HepG2 (cell line): ENCODE measurements around the gene CFAP90. TPM values are rescaled to one million over a fixed set of nuclear protein-coding genes. Genes with fewer than 3 reads are reported as not detected.

Source experiments
- ARNT2 ChIP-seq: sonication (generic); formaldehyde crosslinking; IDR thresholded peaks from 2 replicates; pipeline ENCODE4 v1.8.0; 2022; ENCODE audit warnings: mild to moderate bottlenecking, low read depth, missing genetic modification reagents, moderate library complexity
- BRCA1 ChIP-seq: sonication (generic); formaldehyde crosslinking; IDR thresholded peaks from 2 replicates; pipeline ENCODE4 v1.4.0; 2020; ENCODE audit warnings: missing genetic modification reagents
- E2F2 ChIP-seq: sonication (generic); formaldehyde crosslinking; IDR thresholded peaks from 2 replicates; pipeline ENCODE4 v1.4.0; 2020; ENCODE audit warnings: missing genetic modification reagents, borderline replicate concordance
- ELF3 ChIP-seq: IDR thresholded peaks from 2 replicates; pipeline ENCODE4 v1.6.1; 2016; ENCODE audit warnings: missing genetic modification reagents, missing compliant biosample characterization
- ESRRA ChIP-seq: sonication (generic); formaldehyde crosslinking; IDR thresholded peaks from 2 replicates; pipeline ENCODE4 v1.5.1; 2020; ENCODE audit warnings: mild to moderate bottlenecking, low read depth, missing genetic modification reagents
- GTF3A ChIP-seq: sonication (generic); formaldehyde crosslinking; conservative IDR thresholded peaks from 2 replicates; pipeline ENCODE4 v1.4.0; 2020; ENCODE audit warnings: mild to moderate bottlenecking, missing genetic modification reagents
- MAFG ChIP-seq: sonication (generic); formaldehyde crosslinking; IDR thresholded peaks from 2 replicates; pipeline ENCODE4 v1.5.1; 2020; ENCODE audit warnings: mild to moderate bottlenecking, missing genetic modification reagents
- MATR3 ChIP-seq: sonication (generic); formaldehyde crosslinking; IDR thresholded peaks from 2 replicates; pipeline ENCODE4 v1.4.0; 2020; ENCODE audit warnings: missing genetic modification reagents
- MBD4 ChIP-seq: IDR thresholded peaks from 2 replicates; pipeline ENCODE4 v1.6.1; 2012; ENCODE audit warnings: low read length, inconsistent platforms, borderline replicate concordance
- MXD1 ChIP-seq: sonication (generic); formaldehyde crosslinking; IDR thresholded peaks from 2 replicates; pipeline ENCODE4 v1.4.0; 2020; ENCODE audit warnings: mild to moderate bottlenecking, missing genetic modification reagents
- PAX8 ChIP-seq: sonication (generic); formaldehyde crosslinking; IDR thresholded peaks from 2 replicates; pipeline ENCODE4 v1.8.0; 2022; ENCODE audit warnings: mild to moderate bottlenecking, missing genetic modification reagents, borderline replicate concordance
- RBAK ChIP-seq: sonication (generic); formaldehyde crosslinking; IDR thresholded peaks from 2 replicates; pipeline ENCODE4 v1.5.1; 2020; ENCODE audit warnings: mild to moderate bottlenecking, missing genetic modification reagents
- ZBTB37 ChIP-seq: sonication (generic); formaldehyde crosslinking; IDR thresholded peaks from 2 replicates; pipeline ENCODE4 v1.4.0; 2020; ENCODE audit warnings: mild to moderate bottlenecking, missing genetic modification reagents
- ZFP36 ChIP-seq: fragments of 150-350 bp; IDR thresholded peaks from 2 replicates; pipeline ENCODE4 v1.6.1; 2018; ENCODE audit warnings: borderline replicate concordance, low read length, low read depth; ENCODE audit not compliant: partially characterized antibody
- polyA plus RNA-seq, 8 experiments: library from polyadenylated mRNA; depleted of rRNA in 3 of 8; stranded (reverse) in 7 of 8; unstranded in 1 of 8; fragments of >200 nt; fragmentation: Illumina TruSeq in 4 of 8; extraction: Trizol in 4 of 8; gene quantifications; 2 replicates each; pipeline versions ENCODE4 v1.2.1 to v1.2.3, GENCODE V29; 2011 to 2016; ENCODE audit warnings: low read depth in 4 of 8, missing spikeins in 1 of 8, mixed read lengths in 1 of 8; ENCODE audit not compliant: insufficient read depth in 1 of 8
- total RNA-seq, 5 experiments: library from RNA; depleted of rRNA; stranded (reverse); fragments of >200 nt; fragmentation: Illumina TruSeq; extraction: Trizol; gene quantifications; 2 replicates each; pipeline ENCODE4 v1.2.3, GENCODE V29; 2016; ENCODE audit warnings: low read depth in 1 of 5
- TF ChIP-seq, protein P1 (sequence below): sonication (generic); formaldehyde crosslinking; IDR thresholded peaks from 2 replicates; pipeline ENCODE4 v1.4.0; 2020; ENCODE audit warnings: mild to moderate bottlenecking, missing genetic modification reagents
- TF ChIP-seq, protein P2 (sequence below): sonication (generic); formaldehyde crosslinking; IDR thresholded peaks from 2 replicates; pipeline ENCODE4 v1.4.0; 2020; ENCODE audit warnings: missing genetic modification reagents, borderline replicate concordance
- TF ChIP-seq, protein P3 (sequence below): sonication (generic); formaldehyde crosslinking; IDR thresholded peaks from 2 replicates; pipeline ENCODE4 v1.4.0; 2020; ENCODE audit warnings: missing genetic modification reagents
- TF ChIP-seq, protein P4 (sequence below): conservative IDR thresholded peaks from 2 replicates; pipeline ENCODE4 v1.6.1; 2018; ENCODE audit warnings: missing genetic modification reagents

Gene CFAP90
- total and polyA plus RNA-seq, 2 of the 13 experiments (the other 11 are each of a cell fraction or from before 2014, with no cell fraction given): 0.11 TPM; not detected in 1

- TF ChIP-seq, protein P1, sequence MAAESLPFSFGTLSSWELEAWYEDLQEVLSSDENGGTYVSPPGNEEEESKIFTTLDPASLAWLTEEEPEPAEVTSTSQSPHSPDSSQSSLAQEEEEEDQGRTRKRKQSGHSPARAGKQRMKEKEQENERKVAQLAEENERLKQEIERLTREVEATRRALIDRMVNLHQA (CRISPR knock-in tag): no peak
- TF ChIP-seq MXD1 (CRISPR knock-in tag): peak; percentile 80; the same call in 1 of the 2 replicates
- TF ChIP-seq, protein P2, sequence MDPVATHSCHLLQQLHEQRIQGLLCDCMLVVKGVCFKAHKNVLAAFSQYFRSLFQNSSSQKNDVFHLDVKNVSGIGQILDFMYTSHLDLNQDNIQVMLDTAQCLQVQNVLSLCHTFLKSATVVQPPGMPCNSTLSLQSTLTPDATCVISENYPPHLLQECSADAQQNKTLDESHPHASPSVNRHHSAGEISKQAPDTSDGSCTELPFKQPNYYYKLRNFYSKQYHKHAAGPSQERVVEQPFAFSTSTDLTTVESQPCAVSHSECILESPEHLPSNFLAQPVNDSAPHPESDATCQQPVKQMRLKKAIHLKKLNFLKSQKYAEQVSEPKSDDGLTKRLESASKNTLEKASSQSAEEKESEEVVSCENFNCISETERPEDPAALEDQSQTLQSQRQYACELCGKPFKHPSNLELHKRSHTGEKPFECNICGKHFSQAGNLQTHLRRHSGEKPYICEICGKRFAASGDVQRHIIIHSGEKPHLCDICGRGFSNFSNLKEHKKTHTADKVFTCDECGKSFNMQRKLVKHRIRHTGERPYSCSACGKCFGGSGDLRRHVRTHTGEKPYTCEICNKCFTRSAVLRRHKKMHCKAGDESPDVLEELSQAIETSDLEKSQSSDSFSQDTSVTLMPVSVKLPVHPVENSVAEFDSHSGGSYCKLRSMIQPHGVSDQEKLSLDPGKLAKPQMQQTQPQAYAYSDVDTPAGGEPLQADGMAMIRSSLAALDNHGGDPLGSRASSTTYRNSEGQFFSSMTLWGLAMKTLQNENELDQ (CRISPR knock-in tag): no peak
- TF ChIP-seq, protein P3, sequence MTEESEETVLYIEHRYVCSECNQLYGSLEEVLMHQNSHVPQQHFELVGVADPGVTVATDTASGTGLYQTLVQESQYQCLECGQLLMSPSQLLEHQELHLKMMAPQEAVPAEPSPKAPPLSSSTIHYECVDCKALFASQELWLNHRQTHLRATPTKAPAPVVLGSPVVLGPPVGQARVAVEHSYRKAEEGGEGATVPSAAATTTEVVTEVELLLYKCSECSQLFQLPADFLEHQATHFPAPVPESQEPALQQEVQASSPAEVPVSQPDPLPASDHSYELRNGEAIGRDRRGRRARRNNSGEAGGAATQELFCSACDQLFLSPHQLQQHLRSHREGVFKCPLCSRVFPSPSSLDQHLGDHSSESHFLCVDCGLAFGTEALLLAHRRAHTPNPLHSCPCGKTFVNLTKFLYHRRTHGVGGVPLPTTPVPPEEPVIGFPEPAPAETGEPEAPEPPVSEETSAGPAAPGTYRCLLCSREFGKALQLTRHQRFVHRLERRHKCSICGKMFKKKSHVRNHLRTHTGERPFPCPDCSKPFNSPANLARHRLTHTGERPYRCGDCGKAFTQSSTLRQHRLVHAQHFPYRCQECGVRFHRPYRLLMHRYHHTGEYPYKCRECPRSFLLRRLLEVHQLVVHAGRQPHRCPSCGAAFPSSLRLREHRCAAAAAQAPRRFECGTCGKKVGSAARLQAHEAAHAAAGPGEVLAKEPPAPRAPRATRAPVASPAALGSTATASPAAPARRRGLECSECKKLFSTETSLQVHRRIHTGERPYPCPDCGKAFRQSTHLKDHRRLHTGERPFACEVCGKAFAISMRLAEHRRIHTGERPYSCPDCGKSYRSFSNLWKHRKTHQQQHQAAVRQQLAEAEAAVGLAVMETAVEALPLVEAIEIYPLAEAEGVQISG: peak; percentile 36; the same call in 1 of the 2 replicates
- peak; percentile 49; the same call in 1 of the 2 replicates for TF ChIP-seq ARNT2 (CRISPR knock-in tag)
- TF ChIP-seq, protein P4, sequence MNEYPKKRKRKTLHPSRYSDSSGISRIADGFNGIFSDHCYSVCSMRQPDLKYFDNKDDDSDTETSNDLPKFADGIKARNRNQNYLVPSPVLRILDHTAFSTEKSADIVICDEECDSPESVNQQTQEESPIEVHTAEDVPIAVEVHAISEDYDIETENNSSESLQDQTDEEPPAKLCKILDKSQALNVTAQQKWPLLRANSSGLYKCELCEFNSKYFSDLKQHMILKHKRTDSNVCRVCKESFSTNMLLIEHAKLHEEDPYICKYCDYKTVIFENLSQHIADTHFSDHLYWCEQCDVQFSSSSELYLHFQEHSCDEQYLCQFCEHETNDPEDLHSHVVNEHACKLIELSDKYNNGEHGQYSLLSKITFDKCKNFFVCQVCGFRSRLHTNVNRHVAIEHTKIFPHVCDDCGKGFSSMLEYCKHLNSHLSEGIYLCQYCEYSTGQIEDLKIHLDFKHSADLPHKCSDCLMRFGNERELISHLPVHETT (CRISPR knock-in tag): no peak; the same call in 1 of the 2 replicates
- no peak for TF ChIP-seq RBAK (CRISPR knock-in tag)
- no peak for TF ChIP-seq MATR3 (CRISPR knock-in tag)
- TF ChIP-seq ZFP36: no peak
- no peak for TF ChIP-seq MBD4
- TF ChIP-seq GTF3A (CRISPR knock-in tag): no peak
- TF ChIP-seq ELF3: no peak; the same call in 1 of the 2 replicates
- no peak for TF ChIP-seq PAX8 (CRISPR knock-in tag)
- TF ChIP-seq ESRRA: peak; percentile 76; the same call in 1 of the 2 replicates
- 0 out of 2 replicates have a peak, but pooled peaks have one; percentile 54 for TF ChIP-seq E2F2 (CRISPR knock-in tag)
- no peak for TF ChIP-seq ZBTB37 (CRISPR knock-in tag)
- TF ChIP-seq MAFG (CRISPR knock-in tag): no peak
- no peak for TF ChIP-seq BRCA1
These were observed 18.0 kb upstream of the CFAP90 start, which contains the start of the genes FASTKD3 and MTRR (continued) for GRCh38 chr5:7868773-7869473.
